Activated CD8-positive, alpha-beta memory T cell treated with anti-CD3 and anti-CD28 coated beads for 36 hours (primary cell): ENCODE measurements around the gene PTPRN2. TPM values are rescaled to one million over a fixed set of nuclear protein-coding genes. Genes with fewer than 3 reads are reported as not detected.

ENCODE experiments used
- CTCF ChIA-PET: fragments of 350-600 bp; sonication (Branson Sonifier 250); formaldehyde crosslinking; loops from one replicate; lab custom pipeline; 2021; ENCODE audit warnings: antibody characterized with exemption; lab: Charles Lee
- POLR2A ChIA-PET: fragments of 350-600 bp; sonication (Branson Sonifier 250); formaldehyde crosslinking; loops from one replicate; lab custom pipeline; 2021; ENCODE audit warnings: antibody characterized with exemption; lab: Charles Lee
- total RNA-seq, 2 experiments: library from RNA; stranded (reverse); gene quantifications; one replicate each; pipeline ENCODE4 v1.2.3, GENCODE V29; 2021

Gene PTPRN2
- total RNA-seq, 2 experiments from 2014 or later, result 0.36 to 0.44 TPM

DNA sequence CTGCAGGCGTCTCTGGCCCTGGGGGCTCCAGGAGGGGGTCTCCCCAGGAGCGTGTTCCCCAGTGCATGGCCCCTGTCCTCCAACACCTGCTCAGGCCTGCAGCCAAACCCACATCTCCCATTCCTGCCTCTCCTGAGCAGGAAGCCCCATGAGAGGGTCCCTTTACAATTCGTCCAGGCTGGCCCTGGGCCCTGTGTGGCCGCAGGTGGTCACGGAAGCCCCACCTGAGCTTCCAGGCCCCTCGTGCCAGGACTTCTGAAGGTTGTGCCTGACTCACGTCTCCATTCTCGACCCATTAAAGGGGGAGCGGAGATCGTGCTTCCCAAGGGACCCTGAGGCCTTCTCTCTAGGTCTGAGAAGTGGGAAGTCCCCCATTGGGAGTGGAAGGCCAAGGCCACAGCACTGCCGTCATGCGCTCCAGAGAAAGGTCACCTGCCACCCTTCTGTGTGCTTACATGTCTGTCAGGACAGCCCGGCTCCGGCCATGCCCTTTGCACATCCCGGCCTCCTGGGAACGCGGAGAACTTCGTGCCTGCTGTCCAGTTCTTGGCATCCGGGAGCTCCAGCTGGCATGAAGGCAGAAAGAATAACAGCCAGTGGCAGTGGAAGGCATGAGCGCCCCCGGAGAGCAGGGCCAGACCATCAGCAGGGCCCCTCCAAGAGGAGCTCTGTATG lies 868.5 kb downstream of the PTPRN2 start:
- CTCF ChIA-PET, result no interaction called here
- POLR2A ChIA-PET, result no interaction called here

DNA sequence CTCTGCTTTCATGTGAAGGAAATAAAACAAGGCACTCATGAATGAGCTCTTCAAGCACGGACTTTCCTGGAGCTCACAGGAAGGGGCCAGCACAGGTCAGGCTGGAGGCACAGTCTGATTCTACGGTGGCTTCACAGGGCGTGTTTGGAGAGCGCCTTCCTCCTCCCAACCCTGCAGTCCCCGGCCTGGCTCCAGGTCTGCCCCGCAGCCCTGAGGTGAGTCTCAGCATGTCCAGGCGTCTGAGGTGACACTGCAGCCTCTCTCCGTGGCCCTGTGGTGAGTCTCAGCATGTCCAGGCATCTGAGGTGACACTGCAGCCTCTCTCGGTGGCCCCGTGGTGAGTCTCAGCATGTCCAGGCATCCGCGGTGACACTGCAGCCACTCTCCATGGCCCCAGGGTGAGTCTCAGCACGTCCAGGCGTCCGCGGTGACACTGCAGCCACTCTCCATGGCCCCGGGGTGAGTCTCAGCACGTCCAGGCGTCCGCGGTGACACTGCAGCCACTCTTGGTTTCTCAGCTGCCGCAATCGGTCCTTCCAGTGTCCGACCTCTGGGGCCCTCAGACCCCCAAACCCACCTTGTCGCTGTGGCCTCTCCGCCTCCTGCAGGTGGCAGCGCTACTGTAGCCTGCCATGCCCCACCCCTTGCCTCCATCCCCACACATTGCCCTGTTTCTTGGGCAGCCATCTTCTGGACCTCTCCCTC lies 869.2 kb downstream of the PTPRN2 start:
- CTCF ChIA-PET, result no interaction called here
- POLR2A ChIA-PET, result no interaction called here

DNA sequence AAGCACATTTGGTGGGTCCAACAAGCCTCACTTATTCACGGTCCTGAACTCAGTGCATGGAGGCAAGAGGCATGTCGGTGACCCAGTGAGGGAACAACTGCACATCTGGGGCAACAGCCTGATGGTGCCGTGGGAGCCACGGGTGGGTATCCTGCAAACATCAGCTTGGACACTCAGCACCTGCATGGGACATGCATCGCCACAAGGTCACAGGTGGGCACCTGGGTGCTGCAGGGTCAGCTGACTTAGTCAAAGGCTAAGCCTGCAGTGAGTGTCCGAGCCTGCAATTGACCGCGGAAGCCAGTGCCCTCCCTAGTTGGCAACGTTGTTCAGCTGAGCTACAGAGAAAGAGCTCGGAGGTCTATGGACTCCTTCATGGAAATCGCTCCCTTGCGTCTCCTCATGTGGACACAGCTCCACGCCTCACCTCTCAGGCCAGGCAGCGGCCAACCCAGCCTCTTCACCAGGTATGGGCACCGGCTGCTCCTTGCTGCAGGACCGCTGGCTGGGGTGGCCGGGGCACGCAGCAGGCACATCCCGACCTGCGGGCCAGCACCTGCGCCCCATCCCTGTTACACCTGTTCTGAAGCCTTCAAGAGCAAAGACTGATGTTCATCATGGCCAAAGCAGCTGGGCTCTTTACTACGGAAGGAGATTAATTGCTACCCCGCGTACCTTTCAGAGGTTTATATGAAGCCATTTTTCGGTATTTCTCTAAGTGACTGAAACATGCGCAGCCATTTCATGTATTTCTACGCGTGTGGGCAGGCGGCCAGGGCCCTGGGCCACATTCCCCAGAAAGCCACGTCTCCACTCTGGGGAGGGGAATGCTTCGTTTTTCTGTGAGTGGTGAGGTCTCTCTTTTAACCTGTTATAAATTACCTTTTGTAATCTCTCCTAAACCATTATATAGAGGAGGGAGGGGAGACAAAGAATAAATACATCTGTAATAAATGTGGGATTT lies 870.1 kb downstream of the PTPRN2 start:
- POLR2A ChIA-PET, result no interaction called here
- CTCF ChIA-PET, result no interaction called here

DNA sequence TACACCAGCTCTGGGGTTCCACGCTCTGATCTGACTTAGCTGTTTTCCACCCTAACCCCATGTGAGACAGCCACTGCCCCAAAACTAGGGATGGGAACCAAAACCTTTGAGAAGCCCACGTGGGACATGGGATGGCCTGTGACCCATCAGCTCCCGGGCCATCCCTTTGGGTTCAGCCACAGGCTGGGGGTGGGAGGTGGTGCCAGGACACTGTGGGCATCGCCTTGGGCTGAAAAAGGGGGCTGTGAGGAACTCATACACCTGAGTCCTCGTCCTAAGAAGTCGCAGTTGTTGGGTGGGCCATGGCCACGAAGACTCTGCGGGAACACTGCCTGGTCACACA lies 871.7 kb downstream of the PTPRN2 start:
- ChIA-PET CTCF (no interaction called here), POLR2A (no interaction called here)

GRCh38 chr7:157715071-157715937 lies 872.3 kb downstream of the PTPRN2 start:
- ChIA-PET POLR2A (no interaction called here), CTCF (no interaction called here)

DNA sequence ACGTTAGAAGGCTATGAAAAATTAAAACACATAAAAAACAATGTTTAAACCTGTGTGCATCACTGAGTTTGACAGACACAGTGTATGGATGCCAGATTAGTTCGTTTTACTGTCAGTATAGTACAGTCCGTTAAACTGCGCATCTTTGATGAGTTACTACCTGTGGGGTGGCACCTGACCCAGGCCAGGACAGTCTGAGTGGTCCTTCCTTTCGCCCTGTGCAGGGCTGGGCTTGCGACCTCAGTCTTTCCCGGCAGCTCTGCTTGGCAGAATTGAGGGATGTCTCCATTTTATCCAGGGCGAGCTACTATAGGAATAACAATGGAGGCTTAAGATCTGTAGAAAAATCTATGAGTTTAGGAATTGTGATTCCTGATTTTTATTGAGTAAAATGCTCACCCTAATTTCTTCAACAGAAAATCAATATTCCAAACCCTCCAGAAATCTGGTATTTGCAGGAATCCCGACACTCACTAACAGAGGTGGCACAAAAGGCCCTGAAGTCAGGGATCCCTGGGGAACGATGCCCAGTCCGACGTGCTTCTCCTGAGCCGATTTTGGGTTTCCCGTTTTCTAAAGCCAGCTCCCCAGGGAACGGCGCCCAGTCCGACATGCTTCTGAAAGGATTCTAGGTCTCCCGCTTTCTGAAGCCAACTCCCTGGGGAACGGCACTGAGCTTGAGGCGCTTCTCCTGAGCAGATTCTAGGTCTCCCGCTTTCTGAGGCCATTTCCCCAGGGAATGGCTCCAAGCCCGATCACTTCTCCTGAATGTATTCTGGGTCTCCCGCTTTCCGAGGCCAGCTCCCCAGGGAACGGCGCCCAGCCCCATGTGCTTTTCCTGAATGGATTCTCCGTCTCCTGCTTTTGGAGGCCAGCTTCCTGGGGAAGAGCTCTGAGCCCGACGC lies 873.2 kb downstream of the PTPRN2 start:
- ChIA-PET CTCF (no interaction called here), POLR2A (no interaction called here)

GRCh38 chr7:157713591-157713990 lies 874.0 kb downstream of the PTPRN2 start:
- ChIA-PET CTCF (no interaction called here), POLR2A (no interaction called here)

- POLR2A ChIA-PET, result no interaction called here
These were observed 874.9 kb downstream of the PTPRN2 start for GRCh38 chr7:157712666-157713235.

DNA sequence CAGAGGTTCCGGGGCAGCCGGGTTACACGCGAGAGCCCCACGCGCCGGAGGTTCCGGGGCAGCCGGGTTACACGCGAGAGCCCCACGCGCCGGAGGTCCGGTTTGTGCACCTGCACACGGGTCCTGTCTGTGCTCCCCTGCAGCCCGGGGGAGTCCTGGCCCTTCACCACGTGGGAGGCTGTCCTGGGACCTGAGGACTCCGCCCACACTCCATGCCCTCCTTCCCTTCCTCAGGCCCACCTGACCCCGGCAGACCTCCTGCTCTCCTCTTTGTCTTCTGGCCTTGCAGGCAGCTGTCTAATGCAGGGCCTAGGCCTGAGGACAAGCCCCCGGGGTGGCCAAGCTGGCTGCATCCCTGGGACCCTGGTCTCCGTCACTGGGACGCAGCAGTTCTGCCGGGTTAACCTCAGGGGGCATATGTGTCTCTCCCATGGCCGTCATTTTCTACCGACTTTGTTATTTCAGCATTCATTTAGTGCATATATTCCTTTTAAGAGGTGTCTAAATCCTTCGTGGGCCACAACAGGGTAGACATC lies 876.2 kb downstream of the PTPRN2 start:
- ChIA-PET CTCF (no interaction called here), POLR2A (no interaction called here)

More at GRCh38 chr7:157712666-157713235, 874.9 kb downstream of the PTPRN2 start:
- CTCF ChIA-PET, result no interaction called here

GRCh38 chr7:157710396-157710795 lies 877.2 kb downstream of the PTPRN2 start:
- CTCF ChIA-PET, result no interaction called here
- POLR2A ChIA-PET, result no interaction called here

DNA sequence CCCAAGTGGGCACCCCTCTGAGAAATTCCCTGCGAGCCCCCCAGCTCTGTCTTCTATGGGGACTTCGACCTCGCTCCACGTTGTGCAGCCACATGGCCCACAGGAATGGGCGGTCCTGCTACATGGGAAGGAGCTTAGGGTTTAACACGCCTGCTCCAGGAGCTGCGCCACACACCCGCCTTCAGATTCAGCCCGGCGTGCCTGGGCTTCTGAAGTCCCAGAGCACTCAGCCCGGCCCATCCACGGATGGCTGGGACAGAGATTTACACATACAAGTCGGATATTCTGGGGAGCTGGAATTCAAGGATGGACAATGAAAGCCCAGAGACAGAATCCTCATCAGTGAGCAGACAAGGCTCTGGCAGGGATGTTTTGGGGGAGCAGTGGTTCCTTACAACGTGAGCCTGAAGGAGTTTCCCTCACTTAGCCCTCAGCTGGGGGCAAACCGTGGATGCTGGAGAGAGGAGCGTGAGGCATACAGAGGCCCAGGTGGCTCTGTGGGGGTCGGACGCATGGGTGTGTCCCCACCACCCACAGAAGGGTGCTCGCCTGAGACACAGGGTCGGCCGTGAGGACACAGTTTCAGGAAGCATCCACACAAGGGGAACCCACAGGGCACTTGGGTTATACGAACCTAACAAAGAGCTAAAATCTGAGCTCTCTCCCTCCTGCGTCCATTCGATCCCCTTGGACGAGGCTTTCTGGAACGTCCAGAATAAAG lies 877.9 kb downstream of the PTPRN2 start:
- CTCF ChIA-PET, result no interaction called here

DNA sequence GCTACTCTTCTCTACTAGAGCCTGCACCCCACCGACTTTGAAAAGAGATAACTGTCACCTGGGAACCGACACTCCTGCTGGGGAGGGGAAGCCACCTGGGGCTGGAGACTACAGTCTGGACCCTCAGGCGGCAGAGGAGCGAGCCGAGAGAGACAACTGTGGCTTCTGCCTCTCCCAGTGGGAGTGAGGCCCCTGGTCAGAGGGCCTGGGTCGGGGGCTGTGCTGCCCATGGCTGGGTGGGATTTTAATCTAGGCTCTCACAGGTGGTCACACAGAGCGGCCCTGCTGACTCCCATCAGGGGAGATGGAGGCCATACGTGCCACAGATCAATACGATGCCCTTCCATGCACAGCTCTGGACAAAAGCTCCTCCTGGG lies 878.7 kb downstream of the PTPRN2 start:
- CTCF ChIA-PET, result no interaction called here
- POLR2A ChIA-PET, result no interaction called here

More for the DNA sequence above, 877.9 kb downstream of the PTPRN2 start:
- POLR2A ChIA-PET, result no interaction called here

GRCh38 chr7:157707983-157708918 lies 879.4 kb downstream of the PTPRN2 start:
- ChIA-PET POLR2A (no interaction called here), CTCF (no interaction called here)

GRCh38 chr7:157704365-157704764 lies 883.3 kb downstream of the PTPRN2 start:
- POLR2A ChIA-PET, result no interaction called here
- CTCF ChIA-PET, result no interaction called here

DNA sequence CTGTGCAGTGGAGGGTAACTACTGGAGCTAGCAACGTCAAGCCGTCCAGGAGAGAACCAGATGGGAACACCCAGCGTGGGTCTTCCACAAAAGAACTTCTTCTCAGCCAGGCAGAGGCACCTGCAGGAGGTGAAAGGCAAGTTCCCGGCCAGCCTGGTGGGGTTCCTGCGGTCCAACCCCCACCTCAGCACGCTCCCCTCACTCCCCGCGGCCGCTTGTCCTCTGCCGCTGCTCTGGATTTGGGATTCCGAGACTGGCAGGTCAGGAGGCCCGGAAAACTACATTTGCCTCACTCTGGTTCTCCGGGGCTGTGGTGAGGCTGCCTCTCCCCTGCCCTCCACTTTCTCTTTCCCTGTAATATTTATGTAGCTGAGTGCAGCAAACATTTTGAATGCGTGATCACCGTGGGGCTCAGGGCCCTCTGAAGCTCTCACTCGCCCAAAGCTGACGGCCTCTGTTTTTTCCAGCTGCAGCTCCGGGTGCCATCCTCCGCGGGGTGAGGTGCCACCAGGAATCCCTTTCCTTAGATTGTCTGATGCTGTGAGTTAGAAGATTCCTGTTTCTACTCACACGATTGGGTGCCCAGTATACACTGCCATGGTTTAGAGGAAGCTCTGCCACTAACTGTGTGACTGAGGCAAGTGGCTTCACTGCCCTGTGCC lies 884.0 kb downstream of the PTPRN2 start:
- POLR2A ChIA-PET, result no interaction called here
- CTCF ChIA-PET, result no interaction called here

GRCh38 chr7:157703131-157703530 lies 884.5 kb downstream of the PTPRN2 start:
- ChIA-PET POLR2A (no interaction called here), CTCF (no interaction called here)
